WTC11 (cell line): ENCODE measurements around the gene CTNNA3. TPM values are rescaled to one million over a fixed set of nuclear protein-coding genes. Genes with fewer than 3 reads are reported as not detected.

Experiments used
- ATAC-seq: fragments of 200-7000 bp; cut with Tn5 transposase; 2 replicates; pipeline ENCODE4 v1.10.0; 2021; ENCODE audit warnings: mild to moderate bottlenecking, moderate library complexity
- CTCF ChIA-PET: fragments of 300-600 bp; sonication (Branson Sonifier 250); formaldehyde crosslinking; loops from one replicate; lab custom pipeline; 2021; ENCODE audit warnings: antibody characterized with exemption; lab: Charles Lee
- POLR2A ChIA-PET: fragments of 350-600 bp; sonication (Branson Sonifier 250); formaldehyde crosslinking; loops from one replicate; lab custom pipeline; 2021; ENCODE audit warnings: antibody characterized with exemption; lab: Charles Lee
- DNase-seq: peaks from one replicate; pipeline ENCODE4 v3.0.0; 2021; ENCODE audit warnings: low spot score
- H3K27ac Mint-ChIP-seq: 2 replicates; pipeline ENCODE4 v1.8.0; 2021; ENCODE audit warnings: mixed read lengths
- H3K27me3 Mint-ChIP-seq: 2 replicates; pipeline ENCODE4 v1.8.0; 2021; ENCODE audit warnings: low read depth, mild to moderate bottlenecking, moderate library complexity, mixed read lengths
- H3K36me3 Mint-ChIP-seq: 2 replicates; pipeline ENCODE4 v1.8.0; 2021; ENCODE audit warnings: mixed read lengths
- H3K4me1 Mint-ChIP-seq: 2 replicates; pipeline ENCODE4 v1.8.0; 2022; ENCODE audit warnings: mixed read lengths
- H3K4me3 Mint-ChIP-seq: 2 replicates; pipeline ENCODE4 v1.8.0; 2021; ENCODE audit warnings: mild to moderate bottlenecking, moderate library complexity, mixed read lengths
- H3K9me3 Mint-ChIP-seq: 2 replicates; pipeline ENCODE4 v1.8.0; 2021; ENCODE audit warnings: mixed read lengths
- ATF1 ChIP-seq: sonication (generic); formaldehyde crosslinking; IDR thresholded peaks from 2 replicates; pipeline ENCODE4 v1.8.1; 2023; ENCODE audit warnings: mild to moderate bottlenecking, moderate library complexity, missing genetic modification reagents
- ELF4 ChIP-seq: sonication (generic); formaldehyde crosslinking; IDR thresholded peaks from 2 replicates; pipeline ENCODE4 v1.8.1; 2022; ENCODE audit warnings: low read depth, mild to moderate bottlenecking, moderate library complexity, missing genetic modification reagents
- FOXJ3 ChIP-seq: sonication (generic); formaldehyde crosslinking; IDR thresholded peaks from 2 replicates; pipeline ENCODE4 v1.9.0; 2021; ENCODE audit warnings: missing genetic modification reagents, mild to moderate bottlenecking, borderline replicate concordance
- GABPB1 ChIP-seq: sonication (generic); formaldehyde crosslinking; IDR thresholded peaks from 2 replicates; pipeline ENCODE4 v1.8.1; 2023; ENCODE audit warnings: mild to moderate bottlenecking, missing genetic modification reagents
- IRF2 ChIP-seq: sonication (generic); formaldehyde crosslinking; IDR thresholded peaks from 2 replicates; pipeline ENCODE4 v1.8.0; 2022; ENCODE audit warnings: low read depth, missing genetic modification reagents, borderline replicate concordance
- KAT7 ChIP-seq: sonication (generic); formaldehyde crosslinking; IDR thresholded peaks from 2 replicates; pipeline ENCODE4 v1.8.1; 2023; ENCODE audit warnings: missing genetic modification reagents, mild to moderate bottlenecking, borderline replicate concordance
- RORB ChIP-seq: fragments of 250-450 bp; sonication (Bioruptor Pico); IDR thresholded peaks from 2 replicates; pipeline ENCODE4 v1.9.0; 2021; ENCODE audit warnings: mild to moderate bottlenecking
- TCF7 ChIP-seq: sonication (generic); formaldehyde crosslinking; IDR thresholded peaks from 2 replicates; pipeline ENCODE4 v1.8.0; 2022; ENCODE audit warnings: mild to moderate bottlenecking, low read depth, missing genetic modification reagents, moderate library complexity
- TEAD1 ChIP-seq: sonication (generic); formaldehyde crosslinking; IDR thresholded peaks from 2 replicates; pipeline ENCODE4 v1.8.0; 2022; ENCODE audit warnings: mild to moderate bottlenecking, missing genetic modification reagents
- ZBTB21 ChIP-seq: sonication (generic); formaldehyde crosslinking; IDR thresholded peaks from 2 replicates; pipeline ENCODE4 v1.8.1; 2023; ENCODE audit warnings: mild to moderate bottlenecking, missing genetic modification reagents, borderline replicate concordance
- ZNF219 ChIP-seq: sonication (generic); formaldehyde crosslinking; IDR thresholded peaks from 2 replicates; pipeline ENCODE4 v1.8.0; 2023; ENCODE audit warnings: missing genetic modification reagents, mild to moderate bottlenecking, borderline replicate concordance
- ZNF423 ChIP-seq: fragments of 250-450 bp; sonication (Bioruptor Pico); IDR thresholded peaks from 2 replicates; pipeline ENCODE4 v2.1.2; 2022; ENCODE audit warnings: mild to moderate bottlenecking, moderate library complexity
- ZNF671 ChIP-seq: fragments of 250-450 bp; sonication (Bioruptor Pico); IDR thresholded peaks from 2 replicates; pipeline ENCODE4 v1.8.0; 2021; ENCODE audit warnings: mild to moderate bottlenecking
- total RNA-seq: library from RNA; stranded (reverse); gene quantifications from 3 replicates; pipeline ENCODE4 v1.2.3, GENCODE V29; 2021
- TF ChIP-seq, protein P1 (sequence below): sonication (generic); formaldehyde crosslinking; IDR thresholded peaks from 2 replicates; pipeline ENCODE4 v1.8.0; 2022; ENCODE audit warnings: mild to moderate bottlenecking, missing genetic modification reagents
- TF ChIP-seq, protein P2 (sequence below): sonication (generic); formaldehyde crosslinking; IDR thresholded peaks from 2 replicates; pipeline ENCODE4 v1.8.0; 2023; ENCODE audit warnings: missing genetic modification reagents
- TF ChIP-seq, protein P3 (sequence below): fragments of 250-450 bp; sonication (Bioruptor Pico); IDR thresholded peaks from 2 replicates; pipeline ENCODE4 v1.9.0; 2021; ENCODE audit warnings: mild to moderate bottlenecking, borderline replicate concordance
- TF ChIP-seq, protein P4 (sequence below): sonication (generic); formaldehyde crosslinking; IDR thresholded peaks from 2 replicates; pipeline ENCODE4 v1.8.1; 2023; ENCODE audit warnings: mild to moderate bottlenecking, missing genetic modification reagents
- TF ChIP-seq, protein P5 (sequence below): sonication (generic); formaldehyde crosslinking; IDR thresholded peaks from 2 replicates; pipeline ENCODE4 v1.8.1; 2023; ENCODE audit warnings: mild to moderate bottlenecking, moderate library complexity, missing genetic modification reagents

CTNNA3 gene
- total RNA-seq, 1 experiment from 2014 or later: 6.1 TPM

DNA sequence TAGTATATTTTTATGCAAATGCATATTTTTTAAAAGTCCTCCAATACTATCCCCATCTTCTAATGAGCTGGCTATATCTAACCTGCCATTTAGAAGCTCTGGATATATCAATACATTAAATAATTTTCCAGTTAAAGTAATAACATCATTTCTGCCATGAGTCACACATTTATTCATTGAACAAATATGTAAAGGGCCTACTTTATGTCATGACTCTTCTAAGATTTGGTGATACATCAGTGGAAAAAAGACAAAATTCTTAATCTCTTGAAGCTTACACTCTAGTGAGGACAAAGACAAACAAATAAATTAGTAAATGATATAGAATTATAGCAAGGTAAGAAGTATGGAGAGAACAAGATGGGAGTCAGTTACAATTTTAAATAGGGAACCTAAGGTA lies 1487.0 kb downstream of the CTNNA3 start:
- DNase-seq: no peak
- H3K36me3 Mint-ChIP-seq: no peaks in the 10 kb centered on the region
- TF ChIP-seq FOXJ3: no peak
- TF ChIP-seq ZNF219: no peak
- TF ChIP-seq, all 79 proteins: peak for 0
- POLR2A ChIA-PET: no interaction called here
- CTCF ChIA-PET: no interaction called here
- Mint-ChIP-seq H3K9me3 (no peaks in the 10 kb centered on the region), H3K4me1 (0 out of 2 replicates have a peak, but pooled peaks cover 3% of the 10 kb centered on the region), H3K4me3 (no peak overlapping the region), H3K27me3 (no peaks in the 10 kb centered on the region), H3K27ac (no peak overlapping the region)
- no peak for ATAC-seq

DNA sequence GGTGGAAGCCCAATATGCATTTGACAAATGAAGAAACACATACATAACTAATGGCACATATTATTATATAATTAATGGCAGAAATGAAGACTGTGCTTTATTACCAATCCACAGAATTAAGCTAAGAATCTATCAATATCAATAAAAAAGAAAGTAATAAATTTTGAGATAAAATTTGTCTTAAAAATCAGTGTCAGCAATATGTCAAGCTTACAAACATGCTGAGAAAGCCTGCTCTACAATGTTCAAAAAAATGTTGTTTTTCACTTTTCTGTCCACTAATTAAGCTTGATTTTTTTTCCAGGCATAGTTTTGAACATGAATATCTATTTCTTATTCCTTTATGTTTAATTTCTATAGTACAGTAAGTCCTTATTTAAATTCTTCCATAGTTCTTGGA lies 1491.2 kb downstream of the CTNNA3 start:
- no peak for TF ChIP-seq TCF7 (CRISPR knock-in tag)
- TF ChIP-seq ZBTB21 (CRISPR knock-in tag): no peak
- TF ChIP-seq, protein P1, sequence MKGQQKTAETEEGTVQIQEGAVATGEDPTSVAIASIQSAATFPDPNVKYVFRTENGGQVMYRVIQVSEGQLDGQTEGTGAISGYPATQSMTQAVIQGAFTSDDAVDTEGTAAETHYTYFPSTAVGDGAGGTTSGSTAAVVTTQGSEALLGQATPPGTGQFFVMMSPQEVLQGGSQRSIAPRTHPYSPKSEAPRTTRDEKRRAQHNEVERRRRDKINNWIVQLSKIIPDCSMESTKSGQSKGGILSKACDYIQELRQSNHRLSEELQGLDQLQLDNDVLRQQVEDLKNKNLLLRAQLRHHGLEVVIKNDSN (CRISPR knock-in tag): no peak
- TF ChIP-seq RORB: no peak
- TF ChIP-seq, protein P2, sequence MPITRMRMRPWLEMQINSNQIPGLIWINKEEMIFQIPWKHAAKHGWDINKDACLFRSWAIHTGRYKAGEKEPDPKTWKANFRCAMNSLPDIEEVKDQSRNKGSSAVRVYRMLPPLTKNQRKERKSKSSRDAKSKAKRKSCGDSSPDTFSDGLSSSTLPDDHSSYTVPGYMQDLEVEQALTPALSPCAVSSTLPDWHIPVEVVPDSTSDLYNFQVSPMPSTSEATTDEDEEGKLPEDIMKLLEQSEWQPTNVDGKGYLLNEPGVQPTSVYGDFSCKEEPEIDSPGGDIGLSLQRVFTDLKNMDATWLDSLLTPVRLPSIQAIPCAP (CRISPR knock-in tag): no peak
- no peak for TF ChIP-seq KAT7 (CRISPR knock-in tag)
- TF ChIP-seq GABPB1 (CRISPR knock-in tag): no peak
- TF ChIP-seq ZNF423 (CRISPR knock-in tag): no peak
- no peak for TF ChIP-seq ZNF671 (CRISPR knock-in tag)
- TF ChIP-seq, protein P3, sequence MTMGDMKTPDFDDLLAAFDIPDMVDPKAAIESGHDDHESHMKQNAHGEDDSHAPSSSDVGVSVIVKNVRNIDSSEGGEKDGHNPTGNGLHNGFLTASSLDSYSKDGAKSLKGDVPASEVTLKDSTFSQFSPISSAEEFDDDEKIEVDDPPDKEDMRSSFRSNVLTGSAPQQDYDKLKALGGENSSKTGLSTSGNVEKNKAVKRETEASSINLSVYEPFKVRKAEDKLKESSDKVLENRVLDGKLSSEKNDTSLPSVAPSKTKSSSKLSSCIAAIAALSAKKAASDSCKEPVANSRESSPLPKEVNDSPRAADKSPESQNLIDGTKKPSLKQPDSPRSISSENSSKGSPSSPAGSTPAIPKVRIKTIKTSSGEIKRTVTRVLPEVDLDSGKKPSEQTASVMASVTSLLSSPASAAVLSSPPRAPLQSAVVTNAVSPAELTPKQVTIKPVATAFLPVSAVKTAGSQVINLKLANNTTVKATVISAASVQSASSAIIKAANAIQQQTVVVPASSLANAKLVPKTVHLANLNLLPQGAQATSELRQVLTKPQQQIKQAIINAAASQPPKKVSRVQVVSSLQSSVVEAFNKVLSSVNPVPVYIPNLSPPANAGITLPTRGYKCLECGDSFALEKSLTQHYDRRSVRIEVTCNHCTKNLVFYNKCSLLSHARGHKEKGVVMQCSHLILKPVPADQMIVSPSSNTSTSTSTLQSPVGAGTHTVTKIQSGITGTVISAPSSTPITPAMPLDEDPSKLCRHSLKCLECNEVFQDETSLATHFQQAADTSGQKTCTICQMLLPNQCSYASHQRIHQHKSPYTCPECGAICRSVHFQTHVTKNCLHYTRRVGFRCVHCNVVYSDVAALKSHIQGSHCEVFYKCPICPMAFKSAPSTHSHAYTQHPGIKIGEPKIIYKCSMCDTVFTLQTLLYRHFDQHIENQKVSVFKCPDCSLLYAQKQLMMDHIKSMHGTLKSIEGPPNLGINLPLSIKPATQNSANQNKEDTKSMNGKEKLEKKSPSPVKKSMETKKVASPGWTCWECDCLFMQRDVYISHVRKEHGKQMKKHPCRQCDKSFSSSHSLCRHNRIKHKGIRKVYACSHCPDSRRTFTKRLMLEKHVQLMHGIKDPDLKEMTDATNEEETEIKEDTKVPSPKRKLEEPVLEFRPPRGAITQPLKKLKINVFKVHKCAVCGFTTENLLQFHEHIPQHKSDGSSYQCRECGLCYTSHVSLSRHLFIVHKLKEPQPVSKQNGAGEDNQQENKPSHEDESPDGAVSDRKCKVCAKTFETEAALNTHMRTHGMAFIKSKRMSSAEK (CRISPR knock-in tag): no peak
- TF ChIP-seq IRF2 (CRISPR knock-in tag): no peak
- TF ChIP-seq ELF4: no peak
- TF ChIP-seq, protein P4, sequence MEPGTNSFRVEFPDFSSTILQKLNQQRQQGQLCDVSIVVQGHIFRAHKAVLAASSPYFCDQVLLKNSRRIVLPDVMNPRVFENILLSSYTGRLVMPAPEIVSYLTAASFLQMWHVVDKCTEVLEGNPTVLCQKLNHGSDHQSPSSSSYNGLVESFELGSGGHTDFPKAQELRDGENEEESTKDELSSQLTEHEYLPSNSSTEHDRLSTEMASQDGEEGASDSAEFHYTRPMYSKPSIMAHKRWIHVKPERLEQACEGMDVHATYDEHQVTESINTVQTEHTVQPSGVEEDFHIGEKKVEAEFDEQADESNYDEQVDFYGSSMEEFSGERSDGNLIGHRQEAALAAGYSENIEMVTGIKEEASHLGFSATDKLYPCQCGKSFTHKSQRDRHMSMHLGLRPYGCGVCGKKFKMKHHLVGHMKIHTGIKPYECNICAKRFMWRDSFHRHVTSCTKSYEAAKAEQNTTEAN: no peak
- TF ChIP-seq ATF1: no peak
- TF ChIP-seq TEAD1 (CRISPR knock-in tag): no peak
- TF ChIP-seq, protein P5, sequence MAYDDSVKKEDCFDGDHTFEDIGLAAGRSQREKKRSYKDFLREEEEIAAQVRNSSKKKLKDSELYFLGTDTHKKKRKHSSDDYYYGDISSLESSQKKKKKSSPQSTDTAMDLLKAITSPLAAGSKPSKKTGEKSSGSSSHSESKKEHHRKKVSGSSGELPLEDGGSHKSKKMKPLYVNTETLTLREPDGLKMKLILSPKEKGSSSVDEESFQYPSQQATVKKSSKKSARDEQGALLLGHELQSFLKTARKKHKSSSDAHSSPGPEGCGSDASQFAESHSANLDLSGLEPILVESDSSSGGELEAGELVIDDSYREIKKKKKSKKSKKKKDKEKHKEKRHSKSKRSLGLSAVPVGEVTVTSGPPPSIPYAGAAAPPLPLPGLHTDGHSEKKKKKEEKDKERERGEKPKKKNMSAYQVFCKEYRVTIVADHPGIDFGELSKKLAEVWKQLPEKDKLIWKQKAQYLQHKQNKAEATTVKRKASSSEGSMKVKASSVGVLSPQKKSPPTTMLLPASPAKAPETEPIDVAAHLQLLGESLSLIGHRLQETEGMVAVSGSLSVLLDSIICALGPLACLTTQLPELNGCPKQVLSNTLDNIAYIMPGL: no peak
- no peak overlapping the region for H3K27ac Mint-ChIP-seq
- no peak overlapping the region for H3K4me3 Mint-ChIP-seq
- POLR2A ChIA-PET: no interaction called here
- DNase-seq (no peak), ATAC-seq (no peak)
- 0 out of 2 replicates have a peak, but pooled peaks cover 3% of the 10 kb centered on the region for H3K4me1 Mint-ChIP-seq
- no peaks in the 10 kb centered on the region for H3K36me3 Mint-ChIP-seq
- CTCF ChIA-PET: no interaction called here
- H3K9me3 Mint-ChIP-seq: no peaks in the 10 kb centered on the region
- no peaks in the 10 kb centered on the region for H3K27me3 Mint-ChIP-seq
